Ovary (tissue), 3 donors: Measurements from ENCODE around the gene TSPEAR.

Experiments used
- EP300 ChIP-seq: sonication (generic); formaldehyde crosslinking; IDR thresholded peaks from one replicate; pipeline ENCODE4 v1.6.1; 2017; ENCODE audit warnings: antibody characterized with exemption
- POLR2A ChIP-seq: fragments of 450-650 bp; IDR thresholded peaks from one replicate; pipeline ENCODE4 v1.6.1; 2017; ENCODE audit warnings: antibody characterized with exemption, mild to moderate bottlenecking, moderate library complexity
- TF ChIP-seq, protein P1 (sequence below), 3 donors: fragments of 450-650 bp in 2 of 3; fragments of 200-600 bp in 1 of 3; IDR thresholded peaks; one replicate each; pipeline versions ENCODE4 v1.5.1 to v1.8.0; 2016 to 2022; ENCODE audit warnings: antibody characterized with exemption in 3 of 3, mild to moderate bottlenecking in 1 of 3
- donor health status: DM: no; HTN: no; CAD: no.

GRCh38 chr21:44494418-44494817, 217.0 kb downstream of the TSPEAR start:
- TF ChIP-seq, protein P1, sequence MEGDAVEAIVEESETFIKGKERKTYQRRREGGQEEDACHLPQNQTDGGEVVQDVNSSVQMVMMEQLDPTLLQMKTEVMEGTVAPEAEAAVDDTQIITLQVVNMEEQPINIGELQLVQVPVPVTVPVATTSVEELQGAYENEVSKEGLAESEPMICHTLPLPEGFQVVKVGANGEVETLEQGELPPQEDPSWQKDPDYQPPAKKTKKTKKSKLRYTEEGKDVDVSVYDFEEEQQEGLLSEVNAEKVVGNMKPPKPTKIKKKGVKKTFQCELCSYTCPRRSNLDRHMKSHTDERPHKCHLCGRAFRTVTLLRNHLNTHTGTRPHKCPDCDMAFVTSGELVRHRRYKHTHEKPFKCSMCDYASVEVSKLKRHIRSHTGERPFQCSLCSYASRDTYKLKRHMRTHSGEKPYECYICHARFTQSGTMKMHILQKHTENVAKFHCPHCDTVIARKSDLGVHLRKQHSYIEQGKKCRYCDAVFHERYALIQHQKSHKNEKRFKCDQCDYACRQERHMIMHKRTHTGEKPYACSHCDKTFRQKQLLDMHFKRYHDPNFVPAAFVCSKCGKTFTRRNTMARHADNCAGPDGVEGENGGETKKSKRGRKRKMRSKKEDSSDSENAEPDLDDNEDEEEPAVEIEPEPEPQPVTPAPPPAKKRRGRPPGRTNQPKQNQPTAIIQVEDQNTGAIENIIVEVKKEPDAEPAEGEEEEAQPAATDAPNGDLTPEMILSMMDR (IDR thresholded peaks at IDR 0.05) = no peak
- no peak for TF ChIP-seq POLR2A
- TF ChIP-seq EP300 = no peak
